ENCODE measurements around the gene DOK3. TPM values are rescaled to one million over a fixed set of nuclear protein-coding genes. Genes with fewer than 3 reads are reported as not detected.

Gene DOK3
- total RNA-seq: 10 to 100 TPM in 1 of 3 donors, 1 to 10 TPM in 2; 3.7 to 10.3 (median 8.4) TPM
- long read RNA-seq, donor 1, partial matches to known transcripts: 2 of 4 reads
- long read RNA-seq, donor 1, other reads (novel, unspliced or antisense): 1 of 4 reads
- long read RNA-seq, donor 2, partial matches to known transcripts: 0 of 1 reads
- long read RNA-seq, donor 2, other reads (novel, unspliced or antisense): 1 of 1 reads

GRCh38 chr5:177509381-177509951 is at the start of gene DOK3:
Gene DOK3, minus strand, starts transcription at chr5:177509826. Its CDS starts 286 bp downstream, at chr5:177509540.
- no peaks in the 10 kb centered on the region for H3K36me3 ChIP-seq (ENCODE audit: low read depth)

DNA sequence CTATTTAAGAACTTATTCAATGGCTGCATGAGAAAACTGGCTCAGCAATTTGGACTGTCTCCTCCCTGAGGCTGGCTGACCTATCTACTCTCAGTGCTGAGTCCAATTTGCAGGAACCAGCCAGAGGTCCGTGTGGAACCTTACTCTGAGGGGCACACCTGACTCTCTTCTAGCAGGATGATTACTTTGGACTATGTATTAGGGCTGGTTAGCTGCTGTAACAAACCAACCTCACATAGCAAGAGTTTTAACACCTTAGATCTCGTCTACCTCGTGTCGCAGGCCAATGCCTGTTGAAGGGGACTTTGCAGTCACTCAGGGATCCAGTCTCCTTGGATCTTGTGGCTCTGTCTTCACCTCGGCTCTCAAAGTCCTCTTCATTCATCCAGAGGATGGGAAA is 48.2 kb upstream of the DOK3 start:
- Histone ChIP-seq H3K9me3 (peaks cover 5% of the 10 kb centered on the region), H3K4me3 (no peak overlapping the region), H3K4me1 (ENCODE audit: low read depth) (peaks cover 7% of the 10 kb centered on the region), H3K36me3 (ENCODE audit: low read depth) (no peaks in the 10 kb centered on the region)
- ATAC-seq (no peak), DNase-seq (no peak)
- intact Hi-C loops (cut with DNase I, micrococcal nuclease): no loop called here
- TF ChIP-seq, protein P1, sequence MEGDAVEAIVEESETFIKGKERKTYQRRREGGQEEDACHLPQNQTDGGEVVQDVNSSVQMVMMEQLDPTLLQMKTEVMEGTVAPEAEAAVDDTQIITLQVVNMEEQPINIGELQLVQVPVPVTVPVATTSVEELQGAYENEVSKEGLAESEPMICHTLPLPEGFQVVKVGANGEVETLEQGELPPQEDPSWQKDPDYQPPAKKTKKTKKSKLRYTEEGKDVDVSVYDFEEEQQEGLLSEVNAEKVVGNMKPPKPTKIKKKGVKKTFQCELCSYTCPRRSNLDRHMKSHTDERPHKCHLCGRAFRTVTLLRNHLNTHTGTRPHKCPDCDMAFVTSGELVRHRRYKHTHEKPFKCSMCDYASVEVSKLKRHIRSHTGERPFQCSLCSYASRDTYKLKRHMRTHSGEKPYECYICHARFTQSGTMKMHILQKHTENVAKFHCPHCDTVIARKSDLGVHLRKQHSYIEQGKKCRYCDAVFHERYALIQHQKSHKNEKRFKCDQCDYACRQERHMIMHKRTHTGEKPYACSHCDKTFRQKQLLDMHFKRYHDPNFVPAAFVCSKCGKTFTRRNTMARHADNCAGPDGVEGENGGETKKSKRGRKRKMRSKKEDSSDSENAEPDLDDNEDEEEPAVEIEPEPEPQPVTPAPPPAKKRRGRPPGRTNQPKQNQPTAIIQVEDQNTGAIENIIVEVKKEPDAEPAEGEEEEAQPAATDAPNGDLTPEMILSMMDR (IDR thresholded peaks at IDR 0.05): no peak

More at GRCh38 chr5:177509381-177509951, at the start of gene DOK3:
- intact Hi-C loops (cut with DNase I, micrococcal nuclease): no loop called here
- no peaks in the 10 kb centered on the region for H3K9me3 ChIP-seq
- DNase-seq (peak; percentile 54 to 81 (median 67)), ATAC-seq (peak; percentile 58)
- TF ChIP-seq, protein P1 (IDR thresholded peaks at IDR 0.05): no peak
- no peak within 1 kb of the TSS for H3K4me3 ChIP-seq
- no peaks in the 10 kb centered on the region for H3K4me1 ChIP-seq (ENCODE audit: low read depth)

- no peaks in the 10 kb centered on the region for H3K36me3 ChIP-seq (ENCODE audit: low read depth)
- peaks cover 5% of the 10 kb centered on the region for H3K9me3 ChIP-seq
- no peak overlapping the region for H3K4me3 ChIP-seq
- DNase-seq (peak in 1 of 3 donors; percentile 43), ATAC-seq (peak; percentile 45)
- TF ChIP-seq, protein P1 (IDR thresholded peaks at IDR 0.05): no peak
- intact Hi-C loops (cut with DNase I, micrococcal nuclease): no loop called here
- H3K4me1 ChIP-seq (ENCODE audit: low read depth): peaks cover 8% of the 10 kb centered on the region
Observed at GRCh38 chr5:177557041-177557647, 47.5 kb upstream of the DOK3 start.

- DNase-seq: no peak
- Histone ChIP-seq H3K9me3 (no peaks in the 10 kb centered on the region), H3K36me3 (ENCODE audit: low read depth) (no peaks in the 10 kb centered on the region), H3K4me3 (no peak overlapping the region), H3K4me1 (ENCODE audit: low read depth) (peaks cover 8% of the 10 kb centered on the region)
- TF ChIP-seq, protein P1 (IDR thresholded peaks at IDR 0.05): no peak
- no peak for ATAC-seq
- intact Hi-C loops (cut with DNase I, micrococcal nuclease): no loop called here
Observed at GRCh38 chr5:177555665-177556064, 46.0 kb upstream of the DOK3 start.

- H3K4me3 ChIP-seq: no peak overlapping the region
- intact Hi-C loops (cut with DNase I, micrococcal nuclease): no loop called here
- TF ChIP-seq, protein P1 (IDR thresholded peaks at IDR 0.05): no peak
- no peaks in the 10 kb centered on the region for H3K36me3 ChIP-seq (ENCODE audit: low read depth)
- ATAC-seq (no peak), DNase-seq (no peak)
- peaks cover 8% of the 10 kb centered on the region for H3K4me1 ChIP-seq (ENCODE audit: low read depth)
- H3K9me3 ChIP-seq: no peaks in the 10 kb centered on the region
Observed at GRCh38 chr5:177555228-177555627, 45.6 kb upstream of the DOK3 start.
